Endothelial cell of umbilical vein (primary cell): ENCODE measurements around the gene CCR3. TPM values are rescaled to one million over a fixed set of nuclear protein-coding genes. Genes with fewer than 3 reads are reported as not detected.

ENCODE experiments used
- BruUV-seq: library from RNA; stranded (reverse); fragments of 400-500 nt; replicated peaks from 2 replicates; lab custom pipeline; 2021; lab: Mats Ljungman, UMichigan
- CTCF ChIA-PET: fragments of 300-600, 350-600 bp; sonication (Branson Sonifier 250); formaldehyde crosslinking; loops from one replicate; lab custom pipeline; 2021; ENCODE audit warnings: antibody characterized with exemption, inconsistent platforms; lab: Charles Lee
- POLR2A ChIA-PET: fragments of 300-600, 350-600 bp; sonication (Branson Sonifier 250); formaldehyde crosslinking; loops from one replicate; lab custom pipeline; 2021; ENCODE audit warnings: antibody characterized with exemption, inconsistent platforms; lab: Charles Lee
- DNase-seq: peaks from one replicate; pipeline ENCODE4 v3.0.0-alpha.2; 2011; ENCODE audit warnings: low read depth, low spot score
- FAIRE-seq: peaks from 2 replicates; lab custom pipeline; 2011; peaks lifted over from hg19 to GRCh38; lab: Jason Lieb, UNC
- H2AFZ ChIP-seq: 2 replicates; pipeline ENCODE4 v1.6.0; 2012; ENCODE audit warnings: low read depth, low read length, control low read depth, inconsistent platforms
- H3K27ac ChIP-seq: 2 replicates; pipeline ENCODE4 v1.5.1; 2011; ENCODE audit warnings: low read depth, mild to moderate bottlenecking, control low read depth, low read length, moderate library complexity; ENCODE audit not compliant: insufficient read depth
- H3K27me3 ChIP-seq, 2 experiments: 2 replicates each; pipeline versions ENCODE4 v1.6.0 to v1.6.1; 2011; ENCODE audit warnings: low read length in 2 of 2, mixed read lengths in 1 of 2; ENCODE audit not compliant: control insufficient read depth in 2 of 2, insufficient read depth in 2 of 2
- H3K36me3 ChIP-seq, 2 experiments: 2 replicates in 1 of 2; 3 replicates in 1 of 2; pipeline ENCODE4 v1.5.1; 2011; ENCODE audit warnings: low read length in 2 of 2, mild to moderate bottlenecking in 1 of 2, moderate library complexity in 1 of 2; ENCODE audit not compliant: control insufficient read depth in 2 of 2, insufficient read depth in 2 of 2; ENCODE audit errors: extremely low read depth in 1 of 2
- H3K4me1 ChIP-seq: 3 replicates; pipeline ENCODE4 v1.5.1; 2011; ENCODE audit warnings: mild to moderate bottlenecking, low read length; ENCODE audit not compliant: control insufficient read depth, insufficient read depth; ENCODE audit errors: extremely low read depth
- H3K4me2 ChIP-seq: 2 replicates; pipeline ENCODE4 v1.6.1; 2011; ENCODE audit warnings: low read length, control low read depth, mixed read lengths; ENCODE audit not compliant: insufficient read depth
- H3K4me3 ChIP-seq, 3 experiments: fragments of 200-600 bp in 1 of 3; sonication (generic), shearing (Covaris generic) in 1 of 3; replicated peaks in 1 of 3; 2 replicates each; pipeline ENCODE4 v1.5.1; 2011 to 2016; ENCODE audit warnings: control low read depth in 3 of 3, low read length in 3 of 3, mild to moderate bottlenecking in 2 of 3, inconsistent platforms in 1 of 3, low read depth in 1 of 3, moderate library complexity in 1 of 3; ENCODE audit not compliant: insufficient read depth in 1 of 3
- H3K79me2 ChIP-seq: 2 replicates; pipeline ENCODE4 v1.6.0; 2012; ENCODE audit warnings: low read length, inconsistent platforms; ENCODE audit not compliant: control insufficient read depth, insufficient read depth
- H3K9ac ChIP-seq: replicated peaks from 2 replicates; pipeline ENCODE3; 2011; ENCODE audit warnings: low read length, control low read depth; ENCODE audit not compliant: insufficient read depth; ENCODE audit errors: extremely low read depth
- H3K9me1 ChIP-seq: replicated peaks from 3 replicates; pipeline ENCODE4 v1.6.0; 2011; ENCODE audit warnings: mild to moderate bottlenecking, low read length; ENCODE audit not compliant: control insufficient read depth, insufficient read depth; ENCODE audit errors: extremely low read depth
- H3K9me3 ChIP-seq: replicated peaks from 2 replicates; pipeline ENCODE4 v1.5.1; 2012; ENCODE audit warnings: low read length, inconsistent platforms; ENCODE audit not compliant: control insufficient read depth, insufficient read depth
- H4K20me1 ChIP-seq: replicated peaks from 2 replicates; pipeline ENCODE3; 2011; ENCODE audit warnings: mild to moderate bottlenecking, low read length; ENCODE audit not compliant: control insufficient read depth, insufficient read depth; ENCODE audit errors: extremely low read depth
- EZH2 ChIP-seq: IDR thresholded peaks from 2 replicates; pipeline ENCODE4 v1.6.1; 2012; ENCODE audit warnings: borderline replicate concordance, low read depth, mild to moderate bottlenecking, moderate library complexity, low read length, inconsistent platforms; ENCODE audit not compliant: severe bottlenecking
- FOS ChIP-seq: IDR thresholded peaks from 2 replicates; pipeline ENCODE4 v1.6.1; 2011; ENCODE audit warnings: mild to moderate bottlenecking, low read length, moderate library complexity, borderline replicate concordance; ENCODE audit not compliant: insufficient read depth
- GATA2 ChIP-seq: IDR thresholded peaks from 2 replicates; pipeline ENCODE4 v1.7.0; 2011; ENCODE audit warnings: low read depth, mild to moderate bottlenecking, moderate library complexity, mixed read lengths, low read length; ENCODE audit not compliant: insufficient read length, insufficient read depth
- JUN ChIP-seq: IDR thresholded peaks from 2 replicates; pipeline ENCODE4 v1.6.1; 2011; ENCODE audit warnings: borderline replicate concordance, low read depth; ENCODE audit not compliant: insufficient read length, insufficient read depth
- MYC ChIP-seq: IDR thresholded peaks from one replicate; pipeline ENCODE4 v1.6.1; 2011; ENCODE audit warnings: mild to moderate bottlenecking, low read depth, low read length
- POLR2A ChIP-seq: IDR thresholded peaks from 2 replicates; pipeline ENCODE4 v1.6.1; 2012; ENCODE audit warnings: low read depth, mild to moderate bottlenecking, control low read depth, low read length
- POLR2AphosphoS5 ChIP-seq: IDR thresholded peaks from 2 replicates; pipeline ENCODE4 v1.6.1; 2012; ENCODE audit warnings: low read depth, mild to moderate bottlenecking, control low read depth, low read length, moderate library complexity; ENCODE audit not compliant: insufficient read depth
- dilution Hi-C: fragments of 300-500 bp; cut with MboI; formaldehyde crosslinking; loops from one replicate; pipeline ENCODE4 v1.15.0; 2019; ENCODE audit warnings: low sequenced_read_pairs; ENCODE audit not compliant: extremely low pct_ligation_motif_present
- intact Hi-C: fragments of 100-400 bp; cut with micrococcal nuclease; formaldehyde crosslinking; loops from one replicate; pipeline ENCODE4 v1.10.0; 2022
- polyA plus RNA-seq, 4 experiments: library from polyadenylated mRNA; depleted of rRNA in 3 of 4; stranded (reverse) in 3 of 4; unstranded in 1 of 4; fragments of >200 nt; gene quantifications; 2 replicates each; pipeline versions ENCODE4 v1.2.1 to v1.2.3, GENCODE V29; 2011 to 2012; ENCODE audit warnings: missing spikeins in 1 of 4
- total RNA-seq: library from RNA; stranded (reverse); gene quantifications from 2 replicates; pipeline ENCODE4 v1.2.3, GENCODE V29; 2021
- TF ChIP-seq, protein P1 (sequence below): IDR thresholded peaks from 2 replicates; pipeline ENCODE4 v1.6.1; 2011; ENCODE audit not compliant: insufficient read depth, insufficient read length
- TF ChIP-seq, protein P2 (sequence below), 2 donors: IDR thresholded peaks; 1 replicate in 1 of 2; 2 replicates in 1 of 2; pipeline ENCODE4 v1.5.1; 2011; ENCODE audit warnings: low read length in 2 of 2, mild to moderate bottlenecking in 2 of 2, moderate library complexity in 2 of 2, control low read depth in 1 of 2, inconsistent platforms in 1 of 2, low read depth in 1 of 2; ENCODE audit not compliant: insufficient read depth in 1 of 2; ENCODE audit errors: extremely low read depth in 1 of 2

Gene CCR3
- total and polyA plus RNA-seq, 2 donors (not counting 3 experiments of a cell fraction or from before 2014, with no cell fraction given): not detected

DNA sequence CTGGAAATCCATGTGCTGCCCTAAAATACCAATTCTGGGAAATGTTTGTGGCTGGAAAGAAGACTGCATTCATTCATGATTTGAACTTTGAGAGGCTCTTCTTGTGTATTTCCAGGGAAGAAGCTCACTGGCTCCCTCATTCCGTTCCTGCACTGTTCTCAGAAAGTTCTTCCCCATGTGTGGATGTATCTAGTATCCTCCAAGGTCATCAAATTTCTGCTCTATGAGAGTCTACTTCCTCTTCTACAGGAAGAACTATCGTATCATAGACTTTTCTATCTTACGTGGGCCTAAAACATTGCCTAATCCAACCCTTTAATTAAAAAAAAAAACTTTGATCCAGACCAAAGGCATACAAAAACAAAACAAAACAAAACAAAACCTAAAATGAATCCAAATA lies 2.9 kb downstream of the CCR3 start:
- Histone ChIP-seq H4K20me1 (no peaks in the 10 kb centered on the region), H3K4me2 (no peak overlapping the region), H3K4me1 (no peaks in the 10 kb centered on the region), H3K9me1 (no peaks in the 10 kb centered on the region), H3K27me3 (no peaks in the 10 kb centered on the region), H3K9me3 (no peaks in the 10 kb centered on the region), H3K4me3 (no peak overlapping the region), H3K79me2 (no peaks in the 10 kb centered on the region), H3K27ac (no peak overlapping the region), H3K36me3 (no peaks in the 10 kb centered on the region), H2AFZ (no peak overlapping the region), H3K9ac (no peak overlapping the region)
- BruUV-seq: no TSS peak
- POLR2A ChIA-PET: no interaction called here
- TF ChIP-seq JUN: no peak
- TF ChIP-seq POLR2A: no peak
- TF ChIP-seq, protein P1, sequence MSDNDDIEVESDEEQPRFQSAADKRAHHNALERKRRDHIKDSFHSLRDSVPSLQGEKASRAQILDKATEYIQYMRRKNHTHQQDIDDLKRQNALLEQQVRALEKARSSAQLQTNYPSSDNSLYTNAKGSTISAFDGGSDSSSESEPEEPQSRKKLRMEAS: no peak
- TF ChIP-seq EZH2: no peak
- TF ChIP-seq, protein P2, sequence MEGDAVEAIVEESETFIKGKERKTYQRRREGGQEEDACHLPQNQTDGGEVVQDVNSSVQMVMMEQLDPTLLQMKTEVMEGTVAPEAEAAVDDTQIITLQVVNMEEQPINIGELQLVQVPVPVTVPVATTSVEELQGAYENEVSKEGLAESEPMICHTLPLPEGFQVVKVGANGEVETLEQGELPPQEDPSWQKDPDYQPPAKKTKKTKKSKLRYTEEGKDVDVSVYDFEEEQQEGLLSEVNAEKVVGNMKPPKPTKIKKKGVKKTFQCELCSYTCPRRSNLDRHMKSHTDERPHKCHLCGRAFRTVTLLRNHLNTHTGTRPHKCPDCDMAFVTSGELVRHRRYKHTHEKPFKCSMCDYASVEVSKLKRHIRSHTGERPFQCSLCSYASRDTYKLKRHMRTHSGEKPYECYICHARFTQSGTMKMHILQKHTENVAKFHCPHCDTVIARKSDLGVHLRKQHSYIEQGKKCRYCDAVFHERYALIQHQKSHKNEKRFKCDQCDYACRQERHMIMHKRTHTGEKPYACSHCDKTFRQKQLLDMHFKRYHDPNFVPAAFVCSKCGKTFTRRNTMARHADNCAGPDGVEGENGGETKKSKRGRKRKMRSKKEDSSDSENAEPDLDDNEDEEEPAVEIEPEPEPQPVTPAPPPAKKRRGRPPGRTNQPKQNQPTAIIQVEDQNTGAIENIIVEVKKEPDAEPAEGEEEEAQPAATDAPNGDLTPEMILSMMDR (IDR thresholded peaks at IDR 0.05; ENCODE audit: extremely low read depth in 1 of 2, insufficient read depth in 1 of 2, low read depth in 1 of 2, low read length in 2 of 2): no peak
- no peak for TF ChIP-seq MYC
- no peak for TF ChIP-seq GATA2
- no peak for TF ChIP-seq FOS
- TF ChIP-seq POLR2AphosphoS5: no peak
- CTCF ChIA-PET: no interaction called here
- no peak for DNase-seq
- dilution Hi-C loops: no loop called here
- no peak for FAIRE-seq
- intact Hi-C loops: no loop called here
